HepG2 (cell line): Measurements from ENCODE around the gene ALX4. TPM values are rescaled to one million over a fixed set of nuclear protein-coding genes. Genes with fewer than 3 reads are reported as not detected.

Source experiments
- ATAC-seq: fragments of 200-7000 bp; cut with Tn5 transposase; 3 replicates; pipeline ENCODE4 v1.9.1; 2020; ENCODE audit warnings: mild to moderate bottlenecking, moderate library complexity
- BruUV-seq: library from RNA; stranded (reverse); fragments of 400-500 nt; replicated peaks from 2 replicates; lab custom pipeline; 2021; lab: Mats Ljungman, UMichigan
- CTCF ChIA-PET: fragments of 300-600 bp; formaldehyde crosslinking; extraction: SDS; loops from one replicate; lab custom pipeline; 2021; ENCODE audit warnings: low total read pairs, inconsistent platforms, low intra/inter-chr PET ratio; lab: Yijun Ruan, JAX
- POLR2A ChIA-PET: fragments of 350-600 bp; sonication (Branson Sonifier 250); formaldehyde crosslinking; loops from one replicate; lab custom pipeline; 2020; ENCODE audit warnings: antibody characterized with exemption, inconsistent platforms; lab: Yijun Ruan, JAX
- DNase-seq: peaks from one replicate; pipeline ENCODE4 v3.0.0-alpha.2; 2015; ENCODE audit warnings: low spot score
- FAIRE-seq: peaks from 3 replicates; lab custom pipeline; 2011; peaks lifted over from hg19 to GRCh38; lab: Jason Lieb, UNC
- H2AFZ ChIP-seq: one replicate; pipeline ENCODE4 v1.6.1; 2011; ENCODE audit warnings: low read length, inconsistent platforms
- H3K27ac ChIP-seq: fragments of 300-600 bp; 3 replicates; pipeline ENCODE4 v1.8.0; 2011; ENCODE audit warnings: mixed run types, mild to moderate bottlenecking, mixed read lengths, low read length, inconsistent platforms; ENCODE audit not compliant: insufficient read depth; ENCODE audit errors: extremely low read length
- H3K27me3 ChIP-seq, 2 experiments: fragments of 200-600 bp in 1 of 2; 2 replicates in 1 of 2; 3 replicates in 1 of 2; pipeline versions ENCODE4 v1.6.0 to v1.8.0; 2011; ENCODE audit warnings: low read length in 2 of 2, mild to moderate bottlenecking in 2 of 2, moderate library complexity in 2 of 2, inconsistent platforms in 1 of 2; ENCODE audit not compliant: insufficient read depth in 2 of 2, control insufficient read depth in 1 of 2
- H3K36me3 ChIP-seq, 2 experiments: fragments of 200-600 bp in 1 of 2; replicated peaks in 1 of 2; 2 replicates in 1 of 2; 3 replicates in 1 of 2; pipeline versions ENCODE4 v1.5.1 to v1.8.0; 2011; ENCODE audit warnings: low read length in 2 of 2, inconsistent platforms in 1 of 2; ENCODE audit not compliant: insufficient read depth in 2 of 2, control insufficient read depth in 1 of 2
- H3K4me1 ChIP-seq: 2 replicates; pipeline ENCODE4 v1.5.1; 2012; ENCODE audit warnings: low read length, inconsistent platforms; ENCODE audit not compliant: insufficient read depth
- H3K4me2 ChIP-seq: 2 replicates; pipeline ENCODE4 v1.6.0; 2011; ENCODE audit warnings: low read depth, low read length, inconsistent platforms
- H3K4me3 ChIP-seq, 3 experiments: fragments of 200-600 bp in 1 of 3; sonication (generic), shearing (Covaris generic) in 1 of 3; replicated peaks in 1 of 3; 2 replicates each; pipeline ENCODE4 v1.5.1; 2011 to 2016; ENCODE audit warnings: low read length in 3 of 3, inconsistent platforms in 2 of 3, low read depth in 2 of 3, mild to moderate bottlenecking in 2 of 3, control low read depth in 1 of 3, mixed read lengths in 1 of 3; ENCODE audit not compliant: insufficient read depth in 1 of 3
- H3K79me2 ChIP-seq: one replicate; pipeline ENCODE4 v1.6.1; 2011; ENCODE audit warnings: low read length, inconsistent platforms; ENCODE audit not compliant: insufficient read depth
- H3K9ac ChIP-seq: 2 replicates; pipeline ENCODE4 v1.6.0; 2011; ENCODE audit warnings: mild to moderate bottlenecking, low read depth, low read length, inconsistent platforms; ENCODE audit not compliant: insufficient read depth
- H3K9me3 ChIP-seq: 2 replicates; pipeline ENCODE4 v1.5.1; 2012; ENCODE audit warnings: mild to moderate bottlenecking, low read length
- H4K20me1 ChIP-seq: 2 replicates; pipeline ENCODE4 v1.6.0; 2011; ENCODE audit warnings: inconsistent platforms, mild to moderate bottlenecking, low read length, moderate library complexity; ENCODE audit not compliant: insufficient read depth
- ADNP ChIP-seq: sonication (generic); formaldehyde crosslinking; IDR thresholded peaks from 2 replicates; pipeline ENCODE4 v1.4.0; 2020; ENCODE audit warnings: missing genetic modification reagents
- FOSL1 ChIP-seq: sonication (generic); formaldehyde crosslinking; IDR thresholded peaks from 2 replicates; pipeline ENCODE4 v1.9.0; 2021; ENCODE audit warnings: missing genetic modification reagents, borderline replicate concordance
- FOXK2 ChIP-seq: fragments of 450-650 bp; IDR thresholded peaks from 2 replicates; pipeline ENCODE4 v1.6.1; 2016
- LCORL ChIP-seq, 2 experiments: fragments of 450-650 bp in 1 of 2; sonication (generic) in 1 of 2; formaldehyde crosslinking in 1 of 2; IDR thresholded peaks; 2 replicates each; pipeline versions ENCODE4 v1.5.0 to v1.6.1; 2017 to 2020; ENCODE audit warnings: antibody characterized with exemption in 1 of 2, missing genetic modification reagents in 1 of 2
- NFIC ChIP-seq: IDR thresholded peaks from 2 replicates; pipeline ENCODE4 v1.6.1; 2012; ENCODE audit warnings: mild to moderate bottlenecking, low read length, inconsistent platforms
- PHF20 ChIP-seq: sonication (generic); formaldehyde crosslinking; IDR thresholded peaks from 2 replicates; pipeline ENCODE4 v1.5.0; 2020; ENCODE audit warnings: mild to moderate bottlenecking, missing genetic modification reagents
- SKIL ChIP-seq: sonication (generic); formaldehyde crosslinking; IDR thresholded peaks from 2 replicates; pipeline ENCODE4 v1.8.0; 2022; ENCODE audit warnings: missing genetic modification reagents, mild to moderate bottlenecking, moderate library complexity, borderline replicate concordance
- SMYD3 ChIP-seq: sonication (generic); formaldehyde crosslinking; IDR thresholded peaks from 2 replicates; pipeline ENCODE4 v1.8.1; 2023; ENCODE audit warnings: mild to moderate bottlenecking, missing genetic modification reagents
- SUZ12 ChIP-seq: fragments of 150-350 bp; IDR thresholded peaks from 2 replicates; pipeline ENCODE4 v1.6.1; 2014; ENCODE audit warnings: low read depth, low read length
- TFAP4 ChIP-seq: sonication (generic); IDR thresholded peaks from 2 replicates; pipeline ENCODE4 v1.6.1; 2016; ENCODE audit warnings: low read depth, borderline replicate concordance
- ZFP37 ChIP-seq: sonication (generic); formaldehyde crosslinking; IDR thresholded peaks from 2 replicates; pipeline ENCODE4 v1.4.0; 2020; ENCODE audit warnings: missing genetic modification reagents, borderline replicate concordance
- ZFP82 ChIP-seq: sonication (generic); formaldehyde crosslinking; IDR thresholded peaks from 2 replicates; pipeline ENCODE4 v1.5.1; 2020; ENCODE audit warnings: mild to moderate bottlenecking, missing genetic modification reagents, borderline replicate concordance
- ZFYVE20 ChIP-seq: sonication (generic); formaldehyde crosslinking; IDR thresholded peaks from 2 replicates; pipeline ENCODE4 v1.8.0; 2023; ENCODE audit warnings: low read depth, mild to moderate bottlenecking, moderate library complexity, missing genetic modification reagents, borderline replicate concordance
- ZNF225 ChIP-seq: sonication (generic); formaldehyde crosslinking; IDR thresholded peaks from 2 replicates; pipeline ENCODE4 v1.4.0; 2020; ENCODE audit warnings: mild to moderate bottlenecking, missing genetic modification reagents
- ZNF30 ChIP-seq: sonication (generic); formaldehyde crosslinking; IDR thresholded peaks from 2 replicates; pipeline ENCODE4 v1.5.0; 2020; ENCODE audit warnings: mild to moderate bottlenecking, missing genetic modification reagents
- ZNF33A ChIP-seq: sonication (generic); formaldehyde crosslinking; IDR thresholded peaks from 2 replicates; pipeline ENCODE4 v1.5.1; 2020; ENCODE audit warnings: missing genetic modification reagents, mild to moderate bottlenecking, moderate library complexity, borderline replicate concordance
- ZNF343 ChIP-seq: sonication (generic); formaldehyde crosslinking; IDR thresholded peaks from 2 replicates; pipeline ENCODE4 v1.4.0; 2020; ENCODE audit warnings: mild to moderate bottlenecking, missing genetic modification reagents
- ZNF543 ChIP-seq: sonication (generic); formaldehyde crosslinking; IDR thresholded peaks from 2 replicates; pipeline ENCODE4 v1.4.0; 2020; ENCODE audit warnings: mild to moderate bottlenecking, missing genetic modification reagents
- WGBS: methylation state at CpG from one replicate; pipeline ENCODE4 v1.1.6; 2017; ENCODE audit warnings: low lambda C conversion rate; 5-methylcytosine and 5-hydroxymethylcytosine counted together
- in situ Hi-C: cut with HindIII; loops from 2 replicates; pipeline ENCODE4 v1.10.0; 2017; ENCODE audit warnings: low pct_unique_long_range_greater_than_20kb; ENCODE audit not compliant: extremely low pct_ligation_motif_present
- intact Hi-C: fragments of 100-400 bp; cut with micrococcal nuclease; formaldehyde crosslinking; loops from one replicate; pipeline ENCODE4 v1.10.0; 2022; ENCODE audit not compliant: unreplicated experiment
- polyA plus RNA-seq, 8 experiments: library from polyadenylated mRNA; depleted of rRNA in 3 of 8; stranded (reverse) in 7 of 8; unstranded in 1 of 8; fragments of >200 nt; fragmentation: Illumina TruSeq in 4 of 8; extraction: Trizol in 4 of 8; gene quantifications; 2 replicates each; pipeline versions ENCODE4 v1.2.1 to v1.2.3, GENCODE V29; 2011 to 2016; ENCODE audit warnings: low read depth in 4 of 8, missing spikeins in 1 of 8, mixed read lengths in 1 of 8; ENCODE audit not compliant: insufficient read depth in 1 of 8
- total RNA-seq, 5 experiments: library from RNA; depleted of rRNA; stranded (reverse); fragments of >200 nt; fragmentation: Illumina TruSeq; extraction: Trizol; gene quantifications; 2 replicates each; pipeline ENCODE4 v1.2.3, GENCODE V29; 2016; ENCODE audit warnings: low read depth in 1 of 5

The ALX4 gene
- total and polyA plus RNA-seq, 2 of the 13 experiments (the other 11 are each of a cell fraction or from before 2014, with no cell fraction given) = not detected

- ATAC-seq = no peak
- CTCF ChIA-PET = no interaction called here
- Histone ChIP-seq H2AFZ (no peak overlapping the region), H3K4me1 (no peaks in the 10 kb centered on the region), H3K27me3 (peaks cover 2 to 35% of the 10 kb centered on the region in 2 experiments; a peak in 4 of 5 replicates), H3K9me3 (no peaks in the 10 kb centered on the region), H3K79me2 (no peaks in the 10 kb centered on the region), H3K4me2 (no peak overlapping the region), H3K9ac (no peak overlapping the region), H3K4me3 (no peak overlapping the region), H3K27ac (no peak overlapping the region), H3K36me3 (no peaks in the 10 kb centered on the region), H4K20me1 (no peaks in the 10 kb centered on the region)
- no peak for DNase-seq
- in situ Hi-C loops = no loop called here
- POLR2A ChIA-PET = no interaction called here
- intact Hi-C loops = no loop called here
- 0% methylated on average over 4 of the region's 4 CpGs for WGBS
- no TSS peak for BruUV-seq
- TF ChIP-seq TFAP4 = no peak
- TF ChIP-seq ADNP = no peak
- TF ChIP-seq PHF20 (CRISPR knock-in tag) = no peak
- TF ChIP-seq FOXK2 = no peak
- no peak for TF ChIP-seq ZNF33A (CRISPR knock-in tag)
- FAIRE-seq = no peak
Observed at GRCh38 chr11:44342616-44343015, 32.7 kb upstream of the ALX4 start.

GRCh38 chr11:44340656-44341055, 30.7 kb upstream of the ALX4 start:
- FAIRE-seq = no peak
- no peaks in the 10 kb centered on the region for H3K36me3 ChIP-seq
- no peaks in the 10 kb centered on the region for H4K20me1 ChIP-seq
- no peaks in the 10 kb centered on the region for H3K79me2 ChIP-seq
- no peaks in the 10 kb centered on the region for H3K9me3 ChIP-seq
- H3K9ac ChIP-seq = no peak overlapping the region
- H3K4me2 ChIP-seq = no peak overlapping the region
- no peaks in the 10 kb centered on the region for H3K4me1 ChIP-seq
- 17% methylated on average over 2 of the region's 5 CpGs for WGBS
- in situ Hi-C loops = no loop called here
- ChIA-PET CTCF (no interaction called here), POLR2A (no interaction called here)
- no TSS peak for BruUV-seq
- no peak overlapping the region for H3K27ac ChIP-seq
- TF ChIP-seq ZNF343 (CRISPR knock-in tag) (no peak), NFIC (no peak), ZNF225 (CRISPR knock-in tag) (no peak), ZFP37 (no peak), ZFYVE20 (no peak), LCORL (IDR thresholded peaks at IDR 0.05) (no peak), LCORL (CRISPR knock-in tag; IDR thresholded peaks at IDR 0.05) (no peak), ZFP82 (CRISPR knock-in tag) (no peak), ZNF30 (CRISPR knock-in tag) (no peak), SKIL (CRISPR knock-in tag) (no peak), SUZ12 (no peak), SMYD3 (CRISPR knock-in tag) (no peak), ZNF543 (CRISPR knock-in tag) (no peak), FOSL1 (CRISPR knock-in tag) (no peak)
- DNase-seq = no peak
- intact Hi-C loops = no loop called here
- no peak overlapping the region for H2AFZ ChIP-seq
- peaks cover 2 to 43% of the 10 kb centered on the region in 2 experiments for H3K27me3 ChIP-seq
- no peak overlapping the region for H3K4me3 ChIP-seq
- no peak for ATAC-seq
